HepG2 (cell line): ENCODE results near the gene TEKT5.

Experiments
- EZH2 ChIP-seq: conservative IDR thresholded peaks from 2 replicates; pipeline ENCODE4 v1.6.1; 2012; ENCODE audit warnings: mild to moderate bottlenecking, low read depth, low read length, moderate library complexity
- IKZF4 ChIP-seq: sonication (generic); formaldehyde crosslinking; IDR thresholded peaks from 2 replicates; pipeline ENCODE4 v1.5.1; 2020; ENCODE audit warnings: borderline replicate concordance, mild to moderate bottlenecking, low read depth, missing genetic modification reagents; ENCODE audit errors: not compliant biosample characterization
- TCF12 ChIP-seq, 2 experiments: fragments of 450-650 bp in 1 of 2; sonication (generic) in 1 of 2; formaldehyde crosslinking in 1 of 2; IDR thresholded peaks; 2 replicates each; pipeline versions ENCODE4 v1.6.1 to v1.8.0; 2017 to 2022; ENCODE audit warnings: antibody characterized with exemption in 1 of 2, mild to moderate bottlenecking in 1 of 2, missing genetic modification reagents in 1 of 2, moderate library complexity in 1 of 2
- ZNF292 ChIP-seq: sonication (generic); formaldehyde crosslinking; IDR thresholded peaks from 2 replicates; pipeline ENCODE4 v1.8.1; 2022; ENCODE audit warnings: mild to moderate bottlenecking, low read depth, missing genetic modification reagents, borderline replicate concordance
- ZNF331 ChIP-seq: sonication (generic); formaldehyde crosslinking; IDR thresholded peaks from 2 replicates; pipeline ENCODE4 v1.4.0; 2020; ENCODE audit warnings: missing genetic modification reagents
- TF ChIP-seq, protein P1 (sequence below), 2 experiments: fragments of 450-650 bp in 1 of 2; sonication (generic) in 1 of 2; formaldehyde crosslinking; IDR thresholded peaks; 2 replicates each; pipeline versions ENCODE4 v1.5.0 to v1.8.0; 2020 to 2022; ENCODE audit warnings: mild to moderate bottlenecking in 1 of 2, missing genetic modification reagents in 1 of 2
- TF ChIP-seq, protein P2 (sequence below): sonication (generic); formaldehyde crosslinking; IDR thresholded peaks from 2 replicates; pipeline ENCODE4 v1.5.0; 2020; ENCODE audit warnings: mild to moderate bottlenecking, missing genetic modification reagents, moderate library complexity
- TF ChIP-seq, protein P3 (sequence below): sonication (generic); formaldehyde crosslinking; IDR thresholded peaks from 2 replicates; pipeline ENCODE4 v1.4.0; 2020; ENCODE audit warnings: missing genetic modification reagents

- TF ChIP-seq IKZF4 (CRISPR knock-in tag) (no peak), ZNF331 (CRISPR knock-in tag) (no peak), ZNF292 (no peak), EZH2 (no peak), TCF12 (IDR thresholded peaks at IDR 0.05) (no peak), TCF12 (CRISPR knock-in tag; IDR thresholded peaks at IDR 0.05) (no peak)
- TF ChIP-seq, protein P1, sequence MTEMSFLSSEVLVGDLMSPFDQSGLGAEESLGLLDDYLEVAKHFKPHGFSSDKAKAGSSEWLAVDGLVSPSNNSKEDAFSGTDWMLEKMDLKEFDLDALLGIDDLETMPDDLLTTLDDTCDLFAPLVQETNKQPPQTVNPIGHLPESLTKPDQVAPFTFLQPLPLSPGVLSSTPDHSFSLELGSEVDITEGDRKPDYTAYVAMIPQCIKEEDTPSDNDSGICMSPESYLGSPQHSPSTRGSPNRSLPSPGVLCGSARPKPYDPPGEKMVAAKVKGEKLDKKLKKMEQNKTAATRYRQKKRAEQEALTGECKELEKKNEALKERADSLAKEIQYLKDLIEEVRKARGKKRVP (CRISPR knock-in tag; IDR thresholded peaks at IDR 0.05), result no peak
- TF ChIP-seq, protein P2, sequence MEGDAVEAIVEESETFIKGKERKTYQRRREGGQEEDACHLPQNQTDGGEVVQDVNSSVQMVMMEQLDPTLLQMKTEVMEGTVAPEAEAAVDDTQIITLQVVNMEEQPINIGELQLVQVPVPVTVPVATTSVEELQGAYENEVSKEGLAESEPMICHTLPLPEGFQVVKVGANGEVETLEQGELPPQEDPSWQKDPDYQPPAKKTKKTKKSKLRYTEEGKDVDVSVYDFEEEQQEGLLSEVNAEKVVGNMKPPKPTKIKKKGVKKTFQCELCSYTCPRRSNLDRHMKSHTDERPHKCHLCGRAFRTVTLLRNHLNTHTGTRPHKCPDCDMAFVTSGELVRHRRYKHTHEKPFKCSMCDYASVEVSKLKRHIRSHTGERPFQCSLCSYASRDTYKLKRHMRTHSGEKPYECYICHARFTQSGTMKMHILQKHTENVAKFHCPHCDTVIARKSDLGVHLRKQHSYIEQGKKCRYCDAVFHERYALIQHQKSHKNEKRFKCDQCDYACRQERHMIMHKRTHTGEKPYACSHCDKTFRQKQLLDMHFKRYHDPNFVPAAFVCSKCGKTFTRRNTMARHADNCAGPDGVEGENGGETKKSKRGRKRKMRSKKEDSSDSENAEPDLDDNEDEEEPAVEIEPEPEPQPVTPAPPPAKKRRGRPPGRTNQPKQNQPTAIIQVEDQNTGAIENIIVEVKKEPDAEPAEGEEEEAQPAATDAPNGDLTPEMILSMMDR (CRISPR knock-in tag), result no peak
- TF ChIP-seq, protein P3, sequence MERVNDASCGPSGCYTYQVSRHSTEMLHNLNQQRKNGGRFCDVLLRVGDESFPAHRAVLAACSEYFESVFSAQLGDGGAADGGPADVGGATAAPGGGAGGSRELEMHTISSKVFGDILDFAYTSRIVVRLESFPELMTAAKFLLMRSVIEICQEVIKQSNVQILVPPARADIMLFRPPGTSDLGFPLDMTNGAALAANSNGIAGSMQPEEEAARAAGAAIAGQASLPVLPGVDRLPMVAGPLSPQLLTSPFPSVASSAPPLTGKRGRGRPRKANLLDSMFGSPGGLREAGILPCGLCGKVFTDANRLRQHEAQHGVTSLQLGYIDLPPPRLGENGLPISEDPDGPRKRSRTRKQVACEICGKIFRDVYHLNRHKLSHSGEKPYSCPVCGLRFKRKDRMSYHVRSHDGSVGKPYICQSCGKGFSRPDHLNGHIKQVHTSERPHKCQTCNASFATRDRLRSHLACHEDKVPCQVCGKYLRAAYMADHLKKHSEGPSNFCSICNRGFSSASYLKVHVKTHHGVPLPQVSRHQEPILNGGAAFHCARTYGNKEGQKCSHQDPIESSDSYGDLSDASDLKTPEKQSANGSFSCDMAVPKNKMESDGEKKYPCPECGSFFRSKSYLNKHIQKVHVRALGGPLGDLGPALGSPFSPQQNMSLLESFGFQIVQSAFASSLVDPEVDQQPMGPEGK (CRISPR knock-in tag), result no peak; the same call in 1 of the 2 replicates
Observed at GRCh38 chr16:10616419-10616755, 78.3 kb downstream of the TEKT5 start.
